Esophagus squamous epithelium (tissue), 5 donors: ENCODE measurements around the gene USP30. TPM values are rescaled to one million over a fixed set of nuclear protein-coding genes. Genes with fewer than 3 reads are reported as not detected.
"Not testable (repeated sequence)": the region's sequence is repeated elsewhere in the genome, so short reads cannot be mapped to it uniquely, and the experiment has no call there.

Experiments
- DNase-seq: peaks from one replicate; lab custom pipeline; 2025; lab: John Stamatoyannopoulos, UW
- H3K27ac ChIP-seq, 4 donors: fragments of 200-600 bp; sonication (generic); one replicate each; pipeline ENCODE4 v1.5.1; 2016 to 2019; ENCODE audit warnings: mild to moderate bottlenecking in 1 of 4
- H3K27me3 ChIP-seq, 4 donors: fragments of 200-600 bp; sonication (generic); 1 replicate in 3 of 4; 2 replicates in 1 of 4; pipeline versions ENCODE4 v1.5.1 to v1.6.0; 2017 to 2021; ENCODE audit warnings: antibody characterized with exemption in 1 of 4
- H3K36me3 ChIP-seq, 3 donors: fragments of 200-600 bp; sonication (generic); one replicate each; pipeline ENCODE4 v1.5.1; 2016 to 2019
- H3K4me1 ChIP-seq, 3 donors: fragments of 200-600 bp; sonication (generic); one replicate each; pipeline ENCODE4 v1.5.1; 2017 to 2019
- H3K4me3 ChIP-seq, 4 donors: fragments of 200-600 bp; sonication (generic); 1 replicate in 3 of 4; 2 replicates in 1 of 4; pipeline ENCODE4 v1.5.1; 2016 to 2019; ENCODE audit warnings: mild to moderate bottlenecking in 2 of 4, moderate library complexity in 1 of 4
- H3K9me3 ChIP-seq, 3 donors: fragments of 200-600 bp; sonication (generic); one replicate each; pipeline ENCODE4 v1.5.1; 2016 to 2019
- CTCF ChIP-seq, 6 experiments: fragments of 450-650 bp in 4 of 6; fragments of 200-600 bp in 2 of 6; sonication (generic) in 2 of 6; IDR thresholded peaks; one replicate each; pipeline ENCODE4 v1.5.1; 2016 to 2019; ENCODE audit warnings: antibody characterized with exemption in 6 of 6, mild to moderate bottlenecking in 4 of 6, moderate library complexity in 4 of 6
- POLR2A ChIP-seq, 4 donors: fragments of 450-650 bp; IDR thresholded peaks; one replicate each; pipeline ENCODE4 v1.6.1; 2017; ENCODE audit warnings: antibody characterized with exemption in 4 of 4, mild to moderate bottlenecking in 4 of 4, moderate library complexity in 3 of 4
- WGBS, 2 donors: methylation state at CpG; one replicate each; pipeline ENCODE4 v1.1.5; 2018; 5-methylcytosine and 5-hydroxymethylcytosine counted together
- intact Hi-C: fragments of 100-400 bp; cut with DNase I; formaldehyde crosslinking; loops from one replicate; pipeline ENCODE4 v1.15.0; 2022
- total RNA-seq, 4 donors: library from RNA; depleted of rRNA; stranded (reverse); fragments of >200 nt; gene quantifications; one replicate each; pipeline ENCODE4 v1.1.0, GENCODE V29; 2016
- donor health status: DM: yes; HTN: yes; CAD: no.

USP30 gene
- total RNA-seq, 4 donors from 2014 or later: 6.3 to 13.0 (median 8.7) TPM

GRCh38 chr12:109020796-109021380 is 31.5 kb upstream of the USP30 start, which contains the start of gene SVOP:
Gene SVOP, minus strand, starts transcription at chr12:109021068. Its CDS starts 200 bp downstream, at chr12:109020868.
- intact Hi-C loops: no loop called here
- DNase-seq: no peak
- Histone ChIP-seq H3K27me3 (peaks cover 0 to 25% (median 0%) of the 10 kb centered on the region in 4 donors), H3K4me1 (peaks cover 0 to 8% (median 4%) of the 10 kb centered on the region in 3 donors), H3K9me3 (no peaks in the 10 kb centered on the region), H3K36me3 (no peaks in the 10 kb centered on the region), H3K4me3 (peak within 1 kb of the TSS in 1 of 4 donors; percentile 32), H3K27ac (no peak within 1 kb of the TSS)
- TF ChIP-seq CTCF (IDR thresholded peaks at IDR 0.05) (no peak), POLR2A (IDR thresholded peaks at IDR 0.05) (no peak)
- 14 to 20% methylated on average over 7 to 11 of the region's 30 CpGs for WGBS, 2 donors

- Histone ChIP-seq H3K27me3 (peaks cover 0 to 23% (median 0%) of the 10 kb centered on the region in 4 donors), H3K27ac (no peak overlapping the region), H3K36me3 (no peaks in the 10 kb centered on the region), H3K9me3 (no peaks in the 10 kb centered on the region), H3K4me3 (no peak overlapping the region), H3K4me1 (no peaks in the 10 kb centered on the region)
- 5 to 16% methylated on average over 1 of the region's 1 CpG for WGBS, 2 donors
- intact Hi-C loops: no loop called here
- no peak for DNase-seq
- TF ChIP-seq POLR2A (IDR thresholded peaks at IDR 0.05) (no peak), CTCF (IDR thresholded peaks at IDR 0.05) (no peak)
Observed at GRCh38 chr12:109027767-109028166, 24.6 kb upstream of the USP30 start.

GRCh38 chr12:109028624-109029023 is 23.8 kb upstream of the USP30 start:
- H3K36me3 ChIP-seq, intact Hi-C loops, H3K9me3 ChIP-seq, H3K4me1 ChIP-seq, DNase-seq, H3K27ac ChIP-seq, H3K4me3 ChIP-seq: not testable (repeated sequence)
- 39 to 64% methylated on average over 2 to 3 of the region's 3 CpGs for WGBS, 2 donors
- peaks cover 0 to 23% (median 0%) of the 10 kb centered on the region in 4 donors for H3K27me3 ChIP-seq

- no peak overlapping the region for H3K27ac ChIP-seq
- DNase-seq: no peak
- TF ChIP-seq POLR2A (IDR thresholded peaks at IDR 0.05) (no peak), CTCF (IDR thresholded peaks at IDR 0.05) (no peak)
- no peaks in the 10 kb centered on the region for H3K9me3 ChIP-seq
- intact Hi-C loops: no loop called here
- H3K4me1 ChIP-seq: no peaks in the 10 kb centered on the region
- no peak overlapping the region for H3K4me3 ChIP-seq
- no peaks in the 10 kb centered on the region for H3K36me3 ChIP-seq
- H3K27me3 ChIP-seq: peaks cover 0 to 16% (median 0%) of the 10 kb centered on the region in 4 donors
- WGBS, 2 donors: 57 to 82% methylated on average over 2 of the region's 2 CpGs
Observed at GRCh38 chr12:109029411-109029810, 23.0 kb upstream of the USP30 start.

- Histone ChIP-seq H3K4me3 (no peak overlapping the region), H3K4me1 (no peaks in the 10 kb centered on the region), H3K27me3 (peaks cover 0 to 12% (median 0%) of the 10 kb centered on the region in 4 donors), H3K9me3 (no peaks in the 10 kb centered on the region), H3K36me3 (no peaks in the 10 kb centered on the region), H3K27ac (no peak overlapping the region)
- DNase-seq: no peak
- intact Hi-C loops: no loop called here
- 49 to 58% methylated on average over 7 of the region's 7 CpGs for WGBS, 2 donors
- TF ChIP-seq POLR2A (IDR thresholded peaks at IDR 0.05): no peak
- TF ChIP-seq CTCF (IDR thresholded peaks at IDR 0.05): no peak
Observed at GRCh38 chr12:109033239-109034196, 18.9 kb upstream of the USP30 start.
